ENCODE measurements around the gene OR8B2. TPM values are rescaled to one million over a fixed set of nuclear protein-coding genes. Genes with fewer than 3 reads are reported as not detected.
"Not testable (repeated sequence)": the region's sequence is repeated elsewhere in the genome, so short reads cannot be mapped to it uniquely, and the experiment has no call there.

The OR8B2 gene
- total RNA-seq, result not detected

- ATAC-seq (ENCODE audit: low read depth), result no peak
- POLR2A ChIA-PET, result no interaction called here
- Mint-ChIP-seq H3K4me3 (no peak within 1 kb of the TSS), H3K27me3 (no peaks in the 10 kb centered on the region), H3K36me3 (no peaks in the 10 kb centered on the region), H3K4me1 (no peaks in the 10 kb centered on the region), H3K27ac (no peak within 1 kb of the TSS), H3K9me3 (no peaks in the 10 kb centered on the region)
- no peak for DNase-seq
Observed at GRCh38 chr11:124384399-124384798, at the start of gene OR8B2. TSS of gene OR8B2 (minus strand) at chr11:124384499. CDS start at chr11:124383343, 1,156 bp downstream.

GRCh38 chr11:124429599-124429998 lies 45.3 kb upstream of the OR8B2 start:
- no peak for DNase-seq
- Mint-ChIP-seq H3K4me1 (no peaks in the 10 kb centered on the region), H3K9me3 (peaks cover 2% of the 10 kb centered on the region), H3K27ac (no peak overlapping the region), H3K36me3 (no peaks in the 10 kb centered on the region), H3K4me3 (no peak overlapping the region), H3K27me3 (peaks cover 12% of the 10 kb centered on the region)
- ATAC-seq (ENCODE audit: low read depth), result no peak
- POLR2A ChIA-PET, result no interaction called here

GRCh38 chr11:124424384-124424921 lies 40.2 kb upstream of the OR8B2 start, which contains the start of gene OR8B4:
TSS of gene OR8B4 (minus strand) at chr11:124424871. CDS start at chr11:124424871, 0 bp downstream.
- no peaks in the 10 kb centered on the region for H3K36me3 Mint-ChIP-seq
- H3K27ac Mint-ChIP-seq, result no peak within 1 kb of the TSS
- H3K9me3 Mint-ChIP-seq, result no peaks in the 10 kb centered on the region
- H3K4me1 Mint-ChIP-seq, result no peaks in the 10 kb centered on the region
- peaks cover 5% of the 10 kb centered on the region for H3K27me3 Mint-ChIP-seq
- no peak within 1 kb of the TSS for H3K4me3 Mint-ChIP-seq
- DNase-seq, result no peak
- POLR2A ChIA-PET, result no interaction called here
- no peak for ATAC-seq (ENCODE audit: low read depth)

- no peak for ATAC-seq (ENCODE audit: low read depth)
- DNase-seq, result no peak
- H3K27ac Mint-ChIP-seq, result no peak overlapping the region
Observed at GRCh38 chr11:124421043-124421442, 36.7 kb upstream of the OR8B2 start.

GRCh38 chr11:124415356-124415923 lies 31.1 kb upstream of the OR8B2 start:
- Mint-ChIP-seq H3K27ac (no peak overlapping the region), H3K27me3 (peaks cover 9% of the 10 kb centered on the region), H3K36me3 (no peaks in the 10 kb centered on the region), H3K4me1 (no peaks in the 10 kb centered on the region), H3K4me3 (no peak overlapping the region), H3K9me3 (no peaks in the 10 kb centered on the region)
- no peak for ATAC-seq (ENCODE audit: low read depth)
- POLR2A ChIA-PET, result no interaction called here
- no peak for DNase-seq

More at GRCh38 chr11:124421043-124421442, 36.7 kb upstream of the OR8B2 start:
- no peaks in the 10 kb centered on the region for H3K9me3 Mint-ChIP-seq
- POLR2A ChIA-PET, result no interaction called here
- H3K4me3 Mint-ChIP-seq, result no peak overlapping the region
- no peaks in the 10 kb centered on the region for H3K36me3 Mint-ChIP-seq
- H3K4me1 Mint-ChIP-seq, result no peaks in the 10 kb centered on the region
- H3K27me3 Mint-ChIP-seq, result peaks cover 13% of the 10 kb centered on the region

- Mint-ChIP-seq H3K9me3 (no peaks in the 10 kb centered on the region), H3K36me3 (no peaks in the 10 kb centered on the region), H3K4me1 (no peaks in the 10 kb centered on the region), H3K27ac (no peak overlapping the region), H3K4me3 (no peak overlapping the region), H3K27me3 (peaks cover 13% of the 10 kb centered on the region)
- DNase-seq (no peak), ATAC-seq (ENCODE audit: low read depth) (no peak)
- POLR2A ChIA-PET, result no interaction called here
Observed at GRCh38 chr11:124409906-124410305, 25.6 kb upstream of the OR8B2 start.

- no peaks in the 10 kb centered on the region for H3K4me1 Mint-ChIP-seq
- ATAC-seq (ENCODE audit: low read depth), result no peak
- POLR2A ChIA-PET, result no interaction called here
Observed at GRCh38 chr11:124405581-124405980, 21.3 kb upstream of the OR8B2 start.

GRCh38 chr11:124403186-124403585 lies 18.9 kb upstream of the OR8B2 start:
- POLR2A ChIA-PET; H3K27me3 Mint-ChIP-seq; DNase-seq; H3K9me3 Mint-ChIP-seq; H3K27ac Mint-ChIP-seq; H3K4me1 Mint-ChIP-seq; ATAC-seq (ENCODE audit: low read depth); H3K4me3 Mint-ChIP-seq; H3K36me3 Mint-ChIP-seq: not testable (repeated sequence)

More at GRCh38 chr11:124405581-124405980, 21.3 kb upstream of the OR8B2 start:
- Mint-ChIP-seq H3K27ac (no peak overlapping the region), H3K9me3 (no peaks in the 10 kb centered on the region), H3K4me3 (no peak overlapping the region), H3K36me3 (no peaks in the 10 kb centered on the region), H3K27me3 (peaks cover 13% of the 10 kb centered on the region)
- DNase-seq, result no peak

- no peak overlapping the region for H3K27ac Mint-ChIP-seq
- no peaks in the 10 kb centered on the region for H3K36me3 Mint-ChIP-seq
- POLR2A ChIA-PET, result no interaction called here
- no peak overlapping the region for H3K4me3 Mint-ChIP-seq
- H3K27me3 Mint-ChIP-seq, result peaks cover 4% of the 10 kb centered on the region
- H3K4me1 Mint-ChIP-seq, result no peaks in the 10 kb centered on the region
- DNase-seq (peak; percentile 30), ATAC-seq (ENCODE audit: low read depth) (peak; percentile 74)
- H3K9me3 Mint-ChIP-seq, result no peaks in the 10 kb centered on the region
Observed at GRCh38 chr11:124402326-124402922, 18.1 kb upstream of the OR8B2 start.

GRCh38 chr11:124398924-124399323 lies 14.6 kb upstream of the OR8B2 start, which contains the start of gene OR8B3:
TSS of gene OR8B3 (minus strand) at chr11:124399024. CDS start at chr11:124397351, 1,673 bp downstream.
- Mint-ChIP-seq H3K4me1 (no peaks in the 10 kb centered on the region), H3K36me3 (no peaks in the 10 kb centered on the region), H3K4me3 (no peak within 1 kb of the TSS), H3K9me3 (no peaks in the 10 kb centered on the region), H3K27me3 (no peaks in the 10 kb centered on the region), H3K27ac (no peak within 1 kb of the TSS)
- DNase-seq, result no peak
- POLR2A ChIA-PET, result no interaction called here
- no peak for ATAC-seq (ENCODE audit: low read depth)

- H3K9me3 Mint-ChIP-seq; DNase-seq; POLR2A ChIA-PET; H3K4me1 Mint-ChIP-seq; H3K36me3 Mint-ChIP-seq; ATAC-seq (ENCODE audit: low read depth); H3K27me3 Mint-ChIP-seq; H3K4me3 Mint-ChIP-seq; H3K27ac Mint-ChIP-seq: not testable (repeated sequence)
Observed at GRCh38 chr11:124396847-124397246, 12.5 kb upstream of the OR8B2 start.

- DNase-seq, result no peak
- Mint-ChIP-seq H3K27me3 (peaks cover 3% of the 10 kb centered on the region), H3K27ac (no peak overlapping the region), H3K4me3 (no peak overlapping the region), H3K4me1 (no peaks in the 10 kb centered on the region), H3K9me3 (peaks cover 1% of the 10 kb centered on the region), H3K36me3 (no peaks in the 10 kb centered on the region)
- ATAC-seq (ENCODE audit: low read depth), result no peak
- POLR2A ChIA-PET, result no interaction called here
Observed at GRCh38 chr11:124394408-124394807, 10.1 kb upstream of the OR8B2 start.

GRCh38 chr11:124382857-124383256 lies 1.4 kb downstream of the OR8B2 start:
- H3K36me3 Mint-ChIP-seq; H3K4me1 Mint-ChIP-seq; DNase-seq; H3K9me3 Mint-ChIP-seq; H3K27me3 Mint-ChIP-seq; POLR2A ChIA-PET; H3K4me3 Mint-ChIP-seq; H3K27ac Mint-ChIP-seq; ATAC-seq (ENCODE audit: low read depth): not testable (repeated sequence)

- Mint-ChIP-seq H3K27ac (no peak overlapping the region), H3K9me3 (no peaks in the 10 kb centered on the region), H3K27me3 (no peaks in the 10 kb centered on the region), H3K4me3 (no peak overlapping the region), H3K36me3 (no peaks in the 10 kb centered on the region), H3K4me1 (no peaks in the 10 kb centered on the region)
- ATAC-seq (ENCODE audit: low read depth) (no peak), DNase-seq (no peak)
- POLR2A ChIA-PET, result no interaction called here
Observed at GRCh38 chr11:124380585-124380984, 3.7 kb downstream of the OR8B2 start.
